Psoas muscle (tissue), 8 donors: ENCODE data around the gene IGFBP1. TPM values are rescaled to one million over a fixed set of nuclear protein-coding genes. Genes with fewer than 3 reads are reported as not detected.

Source experiments
- ATAC-seq, 4 donors: fragments of 200-7000 bp; cut with Tn5 transposase; one replicate each; pipeline ENCODE4 v1.9.1; 2020; ENCODE audit warnings: moderate library complexity in 3 of 4, mild to moderate bottlenecking in 2 of 4
- DNase-seq, 2 donors: peaks; one replicate each; pipeline ENCODE4 v3.0.0-alpha.2; 2020
- H3K27ac ChIP-seq: fragments of 200-600 bp; one replicate; pipeline ENCODE4 v1.8.0; 2022
- H3K27me3 ChIP-seq, 3 donors: fragments of 200-600 bp in 1 of 3; one replicate each; pipeline versions ENCODE4 v1.6.1 to v1.8.0; 2013 to 2022; ENCODE audit warnings: low read length in 2 of 3, mild to moderate bottlenecking in 2 of 3, moderate library complexity in 1 of 3; ENCODE audit not compliant: insufficient read depth in 3 of 3
- H3K36me3 ChIP-seq, 2 donors: fragments of 200-600 bp in 1 of 2; one replicate each; pipeline versions ENCODE4 v1.6.1 to v1.8.0; 2013 to 2022; ENCODE audit warnings: low read depth in 1 of 2, mild to moderate bottlenecking in 1 of 2, moderate library complexity in 1 of 2; ENCODE audit not compliant: insufficient read depth in 1 of 2
- H3K4me1 ChIP-seq: fragments of 200-600 bp; one replicate; pipeline ENCODE4 v1.8.0; 2022
- H3K4me3 ChIP-seq: fragments of 200-600 bp; one replicate; pipeline ENCODE4 v1.8.0; 2022; ENCODE audit warnings: mild to moderate bottlenecking
- H3K9me3 ChIP-seq: fragments of 200-600 bp; one replicate; pipeline ENCODE4 v1.8.0; 2022
- WGBS, 3 donors: extraction: QIAGEN DNeasy Blood & Tissue Kit; methylation state at CpG; one replicate each; pipeline versions ENCODE4 v1.1.6 to v1.1.7; 2013; 5-methylcytosine and 5-hydroxymethylcytosine counted together
- intact Hi-C, 2 donors: fragments of 100-400 bp; cut with DNase I; formaldehyde crosslinking; loops; one replicate each; pipeline versions ENCODE4 v1.11.0 to v1.14.2; 2022
- polyA plus RNA-seq, 3 donors: library from polyadenylated mRNA; stranded (reverse); fragments of 200-250 nt; gene quantifications; one replicate each; pipeline ENCODE4 v1.2.3, GENCODE V29; 2013
- total RNA-seq, 4 donors: library from RNA; stranded (reverse); fragmentation: NEBNext Ultra II Directional in 2 of 4; extraction: Animal tissue kit (Norgen Biotek cat#: 25700) in 2 of 4; gene quantifications; one replicate each; pipeline versions ENCODE4 v1.2.1 to v1.2.4, GENCODE V29; 2021 to 2023
- TF ChIP-seq, protein P1 (sequence below): fragments of 200-600 bp; IDR thresholded peaks from one replicate; pipeline ENCODE4 v1.8.0; 2022; ENCODE audit warnings: antibody characterized with exemption
- donor health status: healthy with polysubstance abuse.
- donor health status: DM: no; HTN: no; CAD: no; lungs with moderate emphysema.
- donor health status: Bipolar disorder and iron deficiency.
- donor health status: healthy.
- donor health status: DM: yes; HTN: yes; CAD: no.
- donor health status: DM: no; HTN: no; CAD: no.
- donor health status: DM: no; HTN: no; CAD: no.
- donor health status: DM: yes; HTN: yes; CAD: no.

Gene IGFBP1
- total and polyA plus RNA-seq, 7 donors = not detected

DNA sequence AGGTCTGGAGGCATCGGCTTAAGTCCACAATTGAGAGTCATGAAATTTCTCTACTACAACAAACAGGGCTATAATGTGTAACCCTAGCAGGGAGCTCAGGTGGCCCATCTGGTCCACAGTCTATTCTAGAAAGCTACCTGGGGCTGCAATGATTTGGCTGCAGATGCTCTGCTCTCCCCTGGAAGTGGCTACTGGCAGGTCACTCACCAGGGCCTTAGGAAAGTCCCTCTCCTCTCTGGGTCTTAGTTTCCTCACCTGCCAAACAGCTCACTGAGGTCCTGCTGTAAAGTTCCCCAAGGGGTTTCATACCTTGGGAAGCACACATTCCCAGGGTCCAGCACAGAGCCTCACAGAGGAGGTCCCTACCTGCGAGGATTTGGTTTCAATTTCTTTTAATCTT, 30.3 kb downstream of the IGFBP1 start:
- DNase-seq (no peak), ATAC-seq (no peak)
- TF ChIP-seq, protein P1, sequence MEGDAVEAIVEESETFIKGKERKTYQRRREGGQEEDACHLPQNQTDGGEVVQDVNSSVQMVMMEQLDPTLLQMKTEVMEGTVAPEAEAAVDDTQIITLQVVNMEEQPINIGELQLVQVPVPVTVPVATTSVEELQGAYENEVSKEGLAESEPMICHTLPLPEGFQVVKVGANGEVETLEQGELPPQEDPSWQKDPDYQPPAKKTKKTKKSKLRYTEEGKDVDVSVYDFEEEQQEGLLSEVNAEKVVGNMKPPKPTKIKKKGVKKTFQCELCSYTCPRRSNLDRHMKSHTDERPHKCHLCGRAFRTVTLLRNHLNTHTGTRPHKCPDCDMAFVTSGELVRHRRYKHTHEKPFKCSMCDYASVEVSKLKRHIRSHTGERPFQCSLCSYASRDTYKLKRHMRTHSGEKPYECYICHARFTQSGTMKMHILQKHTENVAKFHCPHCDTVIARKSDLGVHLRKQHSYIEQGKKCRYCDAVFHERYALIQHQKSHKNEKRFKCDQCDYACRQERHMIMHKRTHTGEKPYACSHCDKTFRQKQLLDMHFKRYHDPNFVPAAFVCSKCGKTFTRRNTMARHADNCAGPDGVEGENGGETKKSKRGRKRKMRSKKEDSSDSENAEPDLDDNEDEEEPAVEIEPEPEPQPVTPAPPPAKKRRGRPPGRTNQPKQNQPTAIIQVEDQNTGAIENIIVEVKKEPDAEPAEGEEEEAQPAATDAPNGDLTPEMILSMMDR = no peak
- Histone ChIP-seq H3K4me3 (no peak overlapping the region), H3K4me1 (peaks cover 16% of the 10 kb centered on the region), H3K9me3 (no peaks in the 10 kb centered on the region), H3K36me3 (no peaks in the 10 kb centered on the region), H3K27me3 (peaks cover 0 to 54% (median 16%) of the 10 kb centered on the region in 3 donors), H3K27ac (no peak overlapping the region)
- intact Hi-C loops = loop anchor here (2.0 to 10.0 kb wide), 2 partner anchors 434 to 436 kb away; no protein-coding TSS in a partner anchor
- WGBS, 3 donors = 85 to 91% (median 90%) methylated on average over 2 of the region's 2 CpGs

DNA sequence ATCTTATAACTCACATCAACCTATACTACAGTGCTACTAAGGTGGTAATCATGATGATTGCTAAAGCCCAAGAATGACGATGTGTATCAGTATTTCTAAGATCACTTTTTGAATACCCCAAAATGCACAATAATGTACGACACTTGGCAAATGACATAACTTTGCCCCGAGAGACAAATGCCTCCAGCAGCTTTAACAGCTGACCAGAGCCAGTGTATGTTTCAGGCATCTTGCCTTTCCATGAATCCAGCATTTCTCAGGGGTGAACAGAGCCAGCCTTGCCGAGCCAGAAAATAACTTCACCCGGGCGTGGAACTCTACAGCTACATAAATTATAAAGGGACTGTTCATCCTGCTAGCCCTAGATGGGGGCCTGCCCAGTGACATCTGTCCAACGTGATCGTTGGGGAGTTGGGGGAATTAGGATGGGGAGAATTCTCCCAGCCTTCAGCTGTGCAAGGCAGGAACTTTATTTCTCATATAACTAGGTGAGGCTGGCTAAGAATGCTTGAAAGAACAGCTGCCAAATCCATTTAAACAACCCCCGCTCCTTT, 31.0 kb downstream of the IGFBP1 start:
- peaks cover 0 to 59% (median 16%) of the 10 kb centered on the region in 3 donors for H3K27me3 ChIP-seq
- 10 to 17% (median 11%) methylated on average over 9 of the region's 9 CpGs for WGBS, 3 donors

GRCh38 chr7:45919993-45920459, 31.7 kb downstream of the IGFBP1 start:
- Histone ChIP-seq H3K27me3 (peaks cover 0 to 61% (median 16%) of the 10 kb centered on the region in 3 donors), H3K4me3 (peak overlapping the region; percentile 65), H3K4me1 (peaks cover 16% of the 10 kb centered on the region), H3K27ac (no peak overlapping the region), H3K9me3 (no peaks in the 10 kb centered on the region), H3K36me3 (no peaks in the 10 kb centered on the region)
- intact Hi-C loops = loop anchor here (2.0 to 10.0 kb wide), 3 partner anchors 433 to 1169 kb away; no protein-coding TSS in a partner anchor
- no peak for DNase-seq
- TF ChIP-seq, protein P1 = no peak
- ATAC-seq = no peak
- WGBS, 3 donors = 4 to 6% (median 4%) methylated on average over 19 of the region's 19 CpGs

More for the DNA sequence above, 31.0 kb downstream of the IGFBP1 start:
- TF ChIP-seq, protein P1 = no peak
- DNase-seq (no peak), ATAC-seq (no peak)
- H3K4me3 ChIP-seq = peak overlapping the region; percentile 65
- peaks cover 16% of the 10 kb centered on the region for H3K4me1 ChIP-seq
- no peaks in the 10 kb centered on the region for H3K9me3 ChIP-seq
- no peaks in the 10 kb centered on the region for H3K36me3 ChIP-seq
- no peak overlapping the region for H3K27ac ChIP-seq
- intact Hi-C loops = loop anchor here (2.0 to 10.0 kb wide), 2 partner anchors 433 to 435 kb away; no protein-coding TSS in a partner anchor

DNA sequence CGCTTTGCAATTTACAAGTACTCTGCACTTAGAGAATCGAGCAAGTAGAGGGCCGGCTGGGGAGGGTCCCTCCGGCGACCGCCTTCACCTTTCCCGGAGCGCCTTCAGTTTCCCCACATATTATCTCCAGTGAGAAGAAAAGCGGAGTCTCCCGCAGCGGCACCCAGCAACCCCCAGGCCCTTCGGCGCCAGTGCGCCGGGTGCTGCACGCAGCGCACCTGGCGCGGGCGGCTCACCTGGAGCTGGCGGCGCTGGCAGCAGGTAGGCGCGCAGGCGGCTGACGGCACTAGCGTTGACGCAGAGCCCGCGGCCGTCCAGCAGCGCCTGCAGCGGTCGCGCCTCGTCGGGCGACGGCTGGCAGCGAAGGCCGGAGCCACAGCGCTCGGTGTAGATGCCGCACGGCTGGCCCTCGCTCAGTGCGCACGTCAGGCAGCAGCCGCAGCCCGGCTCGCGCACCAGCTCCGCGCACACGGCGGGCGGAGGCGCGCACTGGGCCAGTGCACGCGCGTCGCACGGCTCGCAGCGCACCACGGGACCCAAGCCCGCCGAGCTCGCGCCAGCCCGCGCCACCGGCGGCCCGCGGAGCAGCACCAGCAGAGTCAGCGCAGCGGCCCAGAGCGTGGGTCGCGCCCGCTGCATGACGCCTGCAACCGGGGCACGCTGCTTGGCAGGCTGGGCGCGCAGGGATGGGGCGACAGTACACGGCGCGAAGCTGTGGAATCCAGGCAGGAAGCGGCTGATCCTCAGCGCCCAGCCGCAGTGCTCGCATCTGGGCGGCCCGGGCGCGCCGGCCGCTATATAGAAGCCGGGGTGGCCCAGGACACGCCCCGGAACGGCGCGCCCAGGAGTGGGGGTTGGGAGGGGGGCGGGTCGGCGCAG, 32.5 kb downstream of the IGFBP1 start, which contains the start of gene IGFBP3:
IGFBP3 (minus strand) TSS at position 771 of the 879 bp plus-strand sequence; CDS start at position 639, 132 bp downstream.
- WGBS, 3 donors = 0 to 1% (median 1%) methylated on average over 77 to 111 of the region's 111 CpGs
- H3K4me1 ChIP-seq = peaks cover 16% of the 10 kb centered on the region

More for the DNA sequence above, 32.5 kb downstream of the IGFBP1 start, which contains the start of gene IGFBP3:
- peak; percentile 28 to 62 (median 54) for ATAC-seq
- Histone ChIP-seq H3K27me3 (peaks cover 0 to 61% (median 16%) of the 10 kb centered on the region in 3 donors), H3K9me3 (no peaks in the 10 kb centered on the region), H3K27ac (no peak within 1 kb of the TSS), H3K4me3 (peak within 1 kb of the TSS; percentile 65), H3K36me3 (no peaks in the 10 kb centered on the region)
- peak; percentile 63 for DNase-seq
- TF ChIP-seq, protein P1 = no peak
- intact Hi-C loops = loop anchor here in 1 of 2 donors (2.0 kb wide), 1 partner anchor 1168 kb away; no protein-coding TSS in a partner anchor
